HG03565 (cell line): ENCODE measurements around the gene FAM217A.

Source experiments
- ATAC-seq: cut with Tn5 transposase; IDR thresholded peaks from one replicate; pipeline ENCODE4 v1.9.1; 2021; ENCODE audit warnings: mild to moderate bottlenecking, moderate library complexity; ENCODE audit not compliant: unreplicated experiment

Gene FAM217A

GRCh38 chr6:4088704-4089103, 9.8 kb upstream of the FAM217A start:
- ATAC-seq: no peak

GRCh38 chr6:4085332-4085700, 6.4 kb upstream of the FAM217A start:
- ATAC-seq: no peak

DNA sequence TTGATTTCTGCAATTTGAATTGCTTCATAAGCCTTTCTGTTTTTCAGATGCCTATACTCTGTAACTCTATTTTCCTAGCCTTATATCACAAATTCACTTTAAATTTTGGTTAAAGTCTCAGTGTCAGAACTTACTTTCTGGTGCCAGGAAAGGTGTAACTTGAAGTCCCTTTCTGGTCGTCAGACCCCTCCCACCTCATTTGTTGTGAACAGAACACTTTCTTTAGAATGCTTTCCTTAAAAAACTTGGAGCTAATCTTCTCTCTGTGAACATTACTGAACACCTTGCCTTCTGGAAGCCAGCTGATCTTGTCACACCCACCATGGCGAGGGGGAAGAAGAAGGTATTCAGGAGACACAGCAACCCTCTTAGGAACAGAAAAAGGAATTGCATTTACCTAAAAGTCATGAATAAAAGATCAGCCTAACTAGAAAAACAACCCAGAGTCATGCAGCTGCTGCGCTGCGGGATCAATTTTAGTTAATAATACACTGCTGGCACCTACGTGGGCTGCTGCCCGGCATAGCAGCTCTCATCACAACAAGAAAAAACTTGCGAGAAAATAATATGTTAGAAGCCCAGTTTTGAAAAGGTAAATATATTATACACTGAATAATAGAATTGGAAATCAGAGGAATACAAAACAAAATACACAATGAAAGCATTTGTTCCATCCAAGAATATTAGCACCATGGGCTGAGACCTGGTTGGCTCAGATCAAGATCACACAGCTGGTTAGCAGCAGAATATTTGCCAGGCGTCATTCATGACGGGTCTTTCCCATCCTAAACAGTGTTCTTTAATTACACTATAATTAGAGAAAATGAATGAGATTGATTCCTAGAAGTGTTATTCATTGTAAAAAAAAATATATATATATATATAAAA, 5.8 kb upstream of the FAM217A start:
- no peak for ATAC-seq

- no peak for ATAC-seq
These were observed 4.3 kb downstream of the FAM217A start for GRCh38 chr6:4074478-4075235.

GRCh38 chr6:4071330-4071729, 7.6 kb downstream of the FAM217A start:
- ATAC-seq: no peak

- no peak for ATAC-seq
These were observed 9.7 kb downstream of the FAM217A start for GRCh38 chr6:4069199-4069598.

DNA sequence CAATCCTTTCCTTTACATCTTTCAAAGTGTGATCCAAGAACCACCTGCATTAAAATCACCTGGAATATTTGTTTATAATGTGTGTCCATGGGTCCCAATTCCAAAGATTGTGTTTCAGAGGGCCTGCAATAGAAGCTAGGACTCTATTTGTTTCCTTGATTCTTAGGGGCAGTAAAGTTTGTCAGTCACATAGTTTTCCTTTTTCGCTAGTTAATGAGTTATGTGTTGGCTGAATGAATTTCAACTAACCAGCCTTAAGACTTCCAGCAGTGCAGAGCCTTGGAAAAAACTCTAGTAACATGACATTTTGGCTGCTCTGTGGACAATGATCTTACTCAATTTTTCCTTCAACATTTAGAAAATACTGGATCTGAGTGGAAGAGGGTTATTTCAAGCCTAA, 11.3 kb downstream of the FAM217A start:
- ATAC-seq: no peak

DNA sequence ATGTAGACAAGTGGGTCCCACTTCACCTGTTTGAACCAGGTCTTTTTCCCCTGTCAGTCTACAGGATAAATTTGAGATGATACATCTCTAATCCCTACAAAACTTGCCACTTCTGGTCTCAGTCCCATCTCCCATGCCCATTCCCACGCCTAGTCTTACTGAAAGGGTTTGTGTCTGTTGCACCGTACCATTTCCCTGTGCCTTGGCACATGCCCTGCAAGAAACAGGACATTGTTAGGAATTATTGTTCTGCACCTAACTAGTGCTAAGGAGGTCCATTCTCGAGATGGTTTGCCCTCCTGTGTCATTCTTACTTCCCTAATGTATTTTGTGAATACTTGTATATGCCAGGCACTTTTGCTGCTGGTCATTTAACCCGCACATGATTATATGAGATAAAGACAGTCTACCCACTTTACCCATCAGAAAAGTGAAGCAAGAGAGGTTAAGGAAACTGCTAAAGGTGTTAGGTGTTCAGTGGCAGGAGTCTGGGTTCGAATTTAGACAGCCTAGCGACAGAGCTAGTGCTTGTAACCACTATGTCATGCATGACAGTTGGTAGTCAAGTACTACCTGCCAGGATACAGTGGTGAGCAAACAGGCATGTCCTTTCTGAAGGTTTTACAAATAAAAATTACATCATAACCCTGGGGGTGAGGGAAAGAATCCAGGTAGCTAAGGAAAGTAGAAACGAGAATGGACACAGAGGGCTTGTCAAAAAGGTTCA, 12.7 kb downstream of the FAM217A start:
- no peak for ATAC-seq

DNA sequence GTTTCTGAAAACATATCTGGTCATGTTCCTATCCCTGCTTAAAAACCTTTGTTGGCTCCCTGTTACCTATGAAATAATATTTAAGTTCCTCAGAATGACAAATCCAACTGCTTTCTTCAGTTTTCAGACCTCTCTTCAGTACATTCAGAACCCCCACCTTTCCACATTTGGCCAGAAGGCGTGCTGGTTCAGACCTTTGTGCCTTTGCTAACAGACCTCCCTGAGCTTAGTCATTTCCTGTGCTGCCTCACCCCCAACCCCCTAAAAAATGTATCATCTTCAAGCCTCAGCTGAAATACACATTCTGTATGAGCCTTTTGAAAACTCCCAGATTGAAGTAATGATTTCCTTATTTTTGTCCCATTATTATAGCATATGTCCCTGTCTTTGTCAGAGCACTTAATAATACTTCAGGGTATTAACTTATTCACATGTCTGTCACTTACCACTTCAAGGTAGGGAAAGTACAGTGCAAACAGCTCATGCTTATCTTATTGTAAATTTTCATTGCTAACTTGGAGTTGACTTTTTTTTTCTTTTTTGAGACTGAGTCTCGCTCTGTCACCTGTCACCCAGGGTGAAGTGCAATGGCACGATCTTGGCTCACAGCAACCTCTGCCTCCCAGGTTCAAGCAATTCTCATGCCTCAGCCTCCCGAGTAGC, 19.7 kb downstream of the FAM217A start:
- no peak for ATAC-seq

DNA sequence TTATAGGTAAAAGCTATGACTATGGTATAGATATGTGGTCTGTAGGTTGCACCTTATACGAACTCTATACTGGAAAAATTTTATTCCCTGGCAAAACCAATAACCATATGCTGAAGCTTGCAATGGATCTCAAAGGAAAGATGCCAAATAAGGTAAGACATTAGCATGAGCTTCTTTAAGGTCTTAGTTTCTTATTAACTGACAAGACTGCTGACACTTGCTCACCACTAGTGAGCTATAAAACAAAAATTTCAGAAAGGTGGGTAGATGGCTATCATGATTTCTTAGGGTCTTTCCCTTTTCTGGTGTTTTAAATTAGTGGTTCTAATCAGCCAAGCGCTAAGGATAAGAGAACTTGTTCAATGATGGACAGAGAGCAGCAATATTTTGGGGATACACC, 21.9 kb downstream of the FAM217A start:
- ATAC-seq: no peak

DNA sequence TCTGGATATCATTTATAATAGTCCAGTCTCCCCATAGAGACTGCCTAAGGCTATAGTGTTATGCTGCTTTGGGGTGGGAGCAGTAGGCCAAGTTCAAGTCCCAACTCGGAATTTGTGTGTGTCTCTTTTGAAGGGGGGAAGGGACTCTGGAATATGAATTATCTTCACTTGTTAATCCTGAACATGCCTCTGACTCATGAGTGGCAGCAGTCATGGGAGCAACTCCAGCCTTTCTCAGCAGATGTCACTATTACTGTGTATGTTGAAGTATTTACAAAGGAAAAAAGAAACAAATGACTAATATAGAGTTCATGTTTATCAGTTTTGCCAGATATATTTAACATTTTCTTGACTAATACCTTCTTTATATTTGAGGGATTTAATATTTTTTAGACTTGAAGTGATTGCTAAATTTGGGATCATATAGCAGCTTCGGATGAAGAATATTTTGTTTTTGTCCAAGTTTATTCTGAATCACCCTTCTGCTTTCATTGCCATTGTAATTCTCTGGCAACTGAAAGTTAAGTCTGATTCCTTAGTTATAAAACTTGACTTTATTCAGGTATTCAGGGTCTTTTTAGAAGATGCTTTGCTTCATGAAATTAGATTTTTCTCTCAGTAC, 23.4 kb downstream of the FAM217A start:
- no peak for ATAC-seq

- ATAC-seq: no peak
These were observed 29.7 kb downstream of the FAM217A start for GRCh38 chr6:4049246-4049645.

GRCh38 chr6:4041480-4041879, 37.5 kb downstream of the FAM217A start:
- no peak for ATAC-seq

GRCh38 chr6:4039348-4039747, 39.6 kb downstream of the FAM217A start:
- ATAC-seq: no peak

- no peak for ATAC-seq
These were observed 42.4 kb downstream of the FAM217A start for GRCh38 chr6:4036581-4036980.

- no peak for ATAC-seq
These were observed 46.5 kb downstream of the FAM217A start for GRCh38 chr6:4032475-4032874.

DNA sequence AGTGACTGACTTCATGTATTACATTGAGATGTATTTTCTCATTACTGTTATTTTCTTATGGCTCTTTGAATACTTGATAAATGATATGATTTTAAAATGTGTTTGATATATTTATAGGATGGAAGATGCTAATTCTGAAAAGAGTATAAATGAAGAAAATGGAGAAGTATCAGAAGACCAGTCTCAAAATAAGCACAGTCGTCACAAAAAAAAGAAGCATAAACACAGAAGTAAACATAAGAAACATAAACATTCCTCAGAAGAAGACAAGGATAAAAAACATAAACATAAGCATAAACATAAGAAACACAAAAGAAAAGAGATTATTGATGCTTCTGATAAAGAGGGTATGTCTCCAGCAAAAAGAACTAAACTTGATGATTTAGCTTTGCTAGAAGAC, 47.5 kb downstream of the FAM217A start:
- ATAC-seq: no peak

DNA sequence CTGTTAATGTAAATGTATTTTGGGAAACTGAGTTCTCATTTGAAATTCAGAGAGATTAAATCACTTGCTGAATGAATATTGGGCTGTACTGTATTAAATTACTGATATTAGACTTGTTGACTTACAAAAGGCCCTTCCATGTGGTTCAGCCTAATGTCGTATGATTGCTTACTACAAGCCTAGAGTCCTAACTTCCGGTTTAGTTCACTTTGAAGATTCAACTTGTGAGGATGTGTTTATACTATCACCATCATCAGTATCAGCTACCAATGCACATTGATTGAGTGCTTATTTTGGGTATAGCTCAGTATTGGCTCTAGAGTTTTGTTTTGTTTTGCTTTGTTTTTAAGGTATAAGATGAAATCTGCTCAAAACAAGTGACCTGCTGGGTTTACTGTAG, 48.3 kb downstream of the FAM217A start:
- no peak for ATAC-seq

- ATAC-seq: no peak
These were observed 49.2 kb downstream of the FAM217A start for GRCh38 chr6:4029687-4030086.

- no peak for ATAC-seq
These were observed 50.9 kb downstream of the FAM217A start for GRCh38 chr6:4028051-4028450.

DNA sequence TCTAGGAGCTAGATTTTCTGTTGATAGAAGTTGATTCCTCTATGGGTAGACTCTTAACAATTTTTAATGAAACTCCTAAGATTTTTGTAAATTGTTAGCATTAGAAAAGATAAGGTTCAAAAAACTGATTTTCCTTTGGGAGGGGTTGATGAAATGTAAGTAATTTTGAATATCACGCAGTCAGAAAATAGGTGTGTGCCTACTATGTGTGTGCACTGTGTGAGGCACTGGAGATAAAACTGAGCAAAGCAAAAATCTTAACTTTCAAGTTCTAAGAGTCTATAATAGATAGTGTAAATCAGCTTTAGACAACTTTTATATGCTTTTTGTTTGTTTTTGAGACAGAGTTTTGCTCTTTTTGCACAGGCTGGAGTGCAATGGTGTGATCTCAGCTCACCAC, 53.3 kb downstream of the FAM217A start:
- ATAC-seq: no peak
